Right lung (tissue), 10 donors: ENCODE measurements around the gene PCNX2. TPM values are rescaled to one million over a fixed set of nuclear protein-coding genes. Genes with fewer than 3 reads are reported as not detected.

Experiments
- DNase-seq, 2 donors: peaks; one replicate each; pipeline ENCODE4 v3.0.0-alpha.2; 2013
- long read RNA-seq, 8 donors: transcript quantifications; one replicate each; lab custom pipeline, GENCODE V29; 2026
- polyA plus RNA-seq, 5 donors: library from polyadenylated mRNA; unstranded; fragments of 120-200 nt; gene quantifications; one replicate each; pipeline versions ENCODE4 v1.2.1 to v1.2.3, GENCODE V29; 2013; ENCODE audit warnings: inconsistent platforms in 1 of 5, low replicate concordance in 1 of 5; ENCODE audit not compliant: insufficient read length in 5 of 5, insufficient read depth in 1 of 5

Gene PCNX2, protein sequence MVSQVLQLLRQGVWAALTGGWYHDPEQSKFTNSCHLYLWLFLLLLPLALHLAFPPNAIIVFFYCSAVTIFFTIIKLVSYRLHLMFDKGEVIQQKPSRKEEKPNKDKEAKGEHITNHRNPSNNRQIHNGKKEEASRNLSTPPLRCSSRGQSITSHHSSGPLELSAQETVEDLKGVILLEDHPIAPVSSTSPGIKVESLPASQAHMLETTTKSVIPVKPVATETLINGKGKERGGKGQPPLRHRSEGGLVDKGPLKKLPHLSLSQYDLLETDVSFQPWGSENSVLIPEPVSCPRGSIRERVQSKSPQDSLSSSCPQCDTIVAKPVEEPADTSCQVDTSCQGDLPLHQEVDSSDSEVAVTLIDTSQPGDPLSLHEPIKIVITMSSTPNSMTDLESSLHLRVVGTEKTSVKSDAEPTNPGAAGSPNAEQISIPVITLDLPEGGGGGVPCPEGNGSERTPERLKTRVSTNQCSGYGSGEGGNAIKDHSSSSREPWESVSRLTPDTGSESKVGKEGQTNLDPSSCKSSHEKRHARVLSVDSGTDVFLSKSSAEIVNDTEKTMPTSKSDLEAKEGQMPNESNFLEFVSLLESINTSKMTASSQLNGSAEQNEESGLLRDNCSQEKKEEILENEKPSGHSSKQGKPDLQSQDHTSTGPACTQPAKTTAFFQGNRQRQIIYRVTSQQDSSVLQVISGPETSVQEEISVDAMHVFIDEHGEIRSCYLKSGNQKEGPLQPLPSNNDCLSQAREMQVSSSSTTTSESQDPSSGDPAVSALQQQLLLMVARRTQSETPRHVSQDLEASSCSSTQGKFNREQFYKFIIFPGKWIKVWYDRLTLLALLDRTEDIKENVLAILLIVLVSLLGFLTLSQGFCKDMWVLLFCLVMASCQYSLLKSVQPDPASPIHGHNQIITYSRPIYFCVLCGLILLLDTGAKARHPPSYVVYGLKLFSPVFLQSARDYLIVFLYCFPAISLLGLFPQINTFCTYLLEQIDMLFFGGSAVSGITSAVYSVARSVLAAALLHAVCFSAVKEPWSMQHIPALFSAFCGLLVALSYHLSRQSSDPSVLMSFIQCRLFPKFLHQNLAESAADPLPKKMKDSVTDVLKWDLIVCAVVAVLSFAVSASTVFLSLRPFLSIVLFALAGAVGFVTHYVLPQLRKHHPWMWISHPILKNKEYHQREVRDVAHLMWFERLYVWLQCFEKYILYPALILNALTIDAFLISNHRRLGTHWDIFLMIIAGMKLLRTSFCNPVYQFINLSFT (N-terminal part only)
- 10 to 100 TPM in 3 of 5 donors, 1 to 10 TPM in 2; 8.2 to 13.1 (median 12.6) TPM for polyA plus RNA-seq
- long read RNA-seq, donor 1 = 0 reads
- long read RNA-seq, donor 2 = 0 reads
- long read RNA-seq, donor 3 = 0 reads
- long read RNA-seq, donor 4 = 0 reads
- long read RNA-seq, donor 5 = 0 reads
- long read RNA-seq, donor 6 = 0 reads
- long read RNA-seq, donor 7 = 0 reads
- long read RNA-seq, donor 8 = 0 reads

DNA sequence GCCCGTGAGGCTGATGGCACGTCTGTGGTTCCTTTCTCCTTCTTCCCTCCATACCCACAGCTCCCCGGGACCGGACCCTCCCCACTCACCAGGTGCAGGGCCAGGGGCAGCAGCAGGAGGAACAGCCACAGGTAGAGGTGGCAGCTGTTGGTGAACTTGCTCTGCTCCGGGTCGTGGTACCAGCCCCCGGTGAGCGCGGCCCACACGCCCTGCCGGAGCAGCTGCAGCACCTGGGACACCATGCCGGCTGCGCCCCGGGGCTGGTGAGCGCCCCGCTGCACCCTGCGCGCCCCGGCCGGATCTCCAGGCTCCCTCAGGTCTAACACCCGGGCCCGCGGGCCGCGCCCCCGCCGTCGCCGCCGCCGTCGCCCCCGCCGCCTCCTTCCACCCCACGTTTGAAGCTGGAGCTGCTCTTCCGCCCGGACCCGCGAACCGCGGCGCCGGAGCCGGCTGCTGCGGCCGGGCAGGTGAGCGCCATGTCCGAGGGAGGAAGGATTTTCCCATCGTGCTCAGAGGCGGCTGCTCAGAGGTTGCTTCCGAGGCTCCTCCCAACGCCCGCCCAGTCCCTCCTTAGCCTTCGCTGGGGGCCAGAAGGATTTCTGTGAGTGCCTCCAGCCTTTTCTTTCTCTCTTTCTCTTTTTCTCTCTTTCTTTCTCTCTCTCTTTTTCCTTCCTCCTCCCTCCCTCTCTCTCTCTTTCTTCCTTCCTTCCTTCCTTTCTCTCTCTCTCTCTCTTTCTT is at the start of gene PCNX2:
TSS of gene PCNX2 (minus strand) at position 489 of the 738 bp plus-strand sequence. CDS start at position 242, 247 bp downstream.
- DNase-seq = peak in 1 of 2 donors; percentile 23

DNA sequence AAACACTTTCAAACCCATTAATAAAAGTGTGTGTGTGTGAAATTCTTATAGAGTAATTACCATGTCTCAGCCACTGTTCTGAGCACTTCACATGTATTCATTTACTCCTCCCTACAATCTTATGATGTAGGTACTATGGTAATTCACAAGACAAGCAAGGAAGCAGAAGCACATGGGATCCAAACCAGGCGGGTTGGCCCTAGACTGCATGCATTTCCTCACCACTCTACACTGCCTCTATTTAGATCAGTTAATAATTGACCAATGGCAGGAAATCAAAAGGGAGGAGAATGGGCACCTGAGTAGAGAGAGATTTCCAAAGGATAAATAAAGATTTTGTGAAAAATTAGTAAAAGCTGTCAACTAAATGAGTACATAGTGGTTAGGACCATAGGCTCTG is 47.7 kb upstream of the PCNX2 start:
- DNase-seq = no peak

DNA sequence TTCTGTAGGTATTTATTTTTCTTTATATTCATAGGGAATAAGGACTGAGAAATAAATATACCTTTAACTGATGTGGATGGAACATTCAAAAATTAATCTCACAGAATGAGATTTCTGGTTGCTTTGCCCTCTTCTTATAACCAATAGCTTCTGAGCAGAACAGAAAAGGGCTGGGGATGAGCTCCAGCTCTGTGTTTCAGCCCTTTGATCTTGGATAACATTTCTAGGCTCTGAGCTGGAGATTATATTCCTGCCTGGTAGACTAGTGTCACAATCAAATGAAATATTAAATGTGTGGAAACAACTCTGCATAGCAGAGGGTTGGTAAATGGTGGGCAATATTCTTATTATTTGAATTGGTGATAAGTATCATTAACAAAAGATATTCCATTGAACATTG is 46.6 kb upstream of the PCNX2 start:
- no peak for DNase-seq

DNA sequence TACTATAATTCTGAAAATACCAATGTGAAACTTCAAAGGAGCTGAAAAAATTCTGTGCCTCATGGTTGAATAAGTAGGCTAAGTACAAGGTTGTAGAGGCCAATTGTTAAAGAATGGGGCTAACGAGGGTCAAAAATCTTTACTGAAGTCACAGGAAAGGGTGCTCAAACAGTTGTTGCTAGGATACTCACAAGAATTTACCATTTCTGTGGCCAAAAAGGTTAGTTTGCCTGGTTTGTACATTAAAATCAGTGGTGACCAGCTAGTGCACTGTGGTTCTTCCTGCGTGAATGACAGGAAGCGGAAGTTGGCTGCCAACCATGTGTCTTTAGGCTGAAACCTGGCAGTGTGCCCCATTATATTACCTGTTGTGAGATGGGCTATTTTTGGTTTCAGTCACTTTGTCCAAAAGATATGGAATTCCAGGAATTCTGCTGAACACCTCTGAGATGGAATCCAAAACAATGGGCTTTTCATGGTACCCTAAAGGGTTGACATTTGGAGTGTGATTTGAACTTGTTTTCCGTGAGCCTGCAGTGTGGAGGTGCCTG is 45.5 kb upstream of the PCNX2 start:
- DNase-seq = no peak

DNA sequence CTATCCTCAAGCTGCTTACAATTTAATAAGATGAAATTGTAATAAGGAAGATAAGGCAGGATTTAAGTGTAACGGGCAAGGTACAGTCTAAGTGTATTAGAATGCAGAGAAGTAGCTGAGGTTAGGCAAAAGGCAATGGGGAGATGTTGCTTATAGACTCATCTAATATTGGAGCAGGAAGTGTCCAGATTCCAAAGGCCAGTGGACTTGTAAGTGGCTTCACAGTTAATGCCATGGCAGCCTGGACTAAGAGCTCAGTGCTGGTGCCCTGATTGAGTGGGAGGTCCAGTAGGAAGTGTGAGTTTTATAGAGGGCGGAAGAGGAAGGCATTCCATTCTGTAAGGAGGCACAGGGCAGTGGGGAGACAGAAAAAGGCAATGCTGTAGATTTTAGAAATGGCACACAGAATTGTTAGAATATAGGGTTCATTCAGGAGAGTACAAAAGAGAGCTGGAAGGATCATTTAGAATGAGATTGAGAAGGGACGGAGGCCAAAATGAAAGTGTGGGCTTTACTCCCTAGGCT is 44.6 kb upstream of the PCNX2 start:
- no peak for DNase-seq

DNA sequence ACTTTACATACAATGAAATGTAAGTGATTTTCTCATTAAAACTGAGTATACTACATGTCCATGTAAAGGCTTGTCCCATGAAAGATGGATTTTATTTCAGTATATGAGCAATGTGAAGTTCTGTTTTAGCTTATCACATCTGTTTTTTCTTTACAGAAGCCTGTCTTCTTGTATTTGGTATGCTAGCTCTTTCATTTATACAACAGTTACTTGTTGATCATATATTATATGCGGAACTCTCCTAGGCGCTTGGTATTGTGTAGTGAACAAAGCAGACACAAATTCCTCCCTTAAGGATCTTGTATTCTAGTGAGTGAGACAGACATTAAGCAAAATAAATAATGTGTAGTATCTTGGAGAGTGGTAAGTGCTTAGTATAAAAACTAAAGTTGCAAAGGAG is 42.6 kb upstream of the PCNX2 start:
- no peak for DNase-seq

DNA sequence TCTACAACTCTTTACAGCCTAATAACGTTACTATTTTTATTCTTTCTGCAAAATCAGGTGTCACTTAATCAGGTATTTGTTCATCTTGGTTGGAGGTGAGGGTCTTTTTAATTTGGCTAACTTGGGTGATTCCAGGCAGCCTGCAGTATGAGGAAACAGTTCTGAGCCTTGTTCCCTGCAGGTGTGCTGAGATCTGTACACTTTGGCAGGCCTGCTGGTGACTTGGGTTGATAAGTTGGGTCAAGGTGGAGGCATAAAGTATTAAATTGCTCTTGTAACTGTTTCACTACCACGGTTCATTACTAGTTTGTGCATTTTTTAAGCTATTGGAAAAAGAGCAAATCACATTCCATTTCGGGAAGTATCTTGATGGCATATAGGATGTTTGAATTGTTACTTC is 42.0 kb upstream of the PCNX2 start:
- DNase-seq = no peak

DNA sequence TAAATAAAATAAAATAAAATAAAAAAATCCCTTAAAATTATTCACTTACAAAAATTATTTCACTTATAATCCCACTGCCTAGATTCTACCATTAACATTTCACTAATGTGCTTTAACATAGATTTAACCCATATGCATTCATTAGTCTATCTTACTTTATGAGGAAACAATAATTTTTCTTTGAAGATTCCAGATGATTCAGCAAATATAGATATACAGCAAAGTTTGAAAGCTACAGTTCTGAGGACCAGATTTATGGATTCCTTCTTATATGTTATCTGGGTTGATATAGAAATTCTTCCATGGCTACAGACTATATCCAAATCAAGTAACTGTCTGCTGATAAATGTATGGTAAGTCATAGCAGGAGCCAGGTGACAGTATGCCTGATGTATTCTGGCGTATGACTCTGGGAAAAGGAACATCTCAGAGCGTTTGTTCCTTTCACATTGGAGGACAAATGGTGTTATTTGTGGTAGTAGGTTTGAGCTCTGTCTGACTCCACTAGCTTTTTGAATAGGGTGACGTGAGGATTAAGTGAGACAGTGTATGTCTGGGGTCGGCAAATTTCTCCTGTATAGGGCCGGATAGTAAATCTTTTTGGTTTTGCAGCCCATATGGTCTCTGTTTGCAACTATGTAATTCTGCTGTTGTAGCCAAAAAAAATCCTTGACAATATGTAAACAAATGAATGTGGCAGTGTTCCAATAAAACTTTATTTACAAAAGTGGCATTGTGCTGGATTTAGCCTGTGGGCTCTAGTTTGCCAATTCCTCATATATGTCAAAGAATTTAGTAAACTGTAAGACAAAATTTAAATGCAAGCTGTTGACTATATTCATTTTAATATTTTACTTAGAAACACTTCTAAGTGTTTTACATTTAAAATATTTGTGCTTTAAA is 41.3 kb upstream of the PCNX2 start:
- no peak for DNase-seq

DNA sequence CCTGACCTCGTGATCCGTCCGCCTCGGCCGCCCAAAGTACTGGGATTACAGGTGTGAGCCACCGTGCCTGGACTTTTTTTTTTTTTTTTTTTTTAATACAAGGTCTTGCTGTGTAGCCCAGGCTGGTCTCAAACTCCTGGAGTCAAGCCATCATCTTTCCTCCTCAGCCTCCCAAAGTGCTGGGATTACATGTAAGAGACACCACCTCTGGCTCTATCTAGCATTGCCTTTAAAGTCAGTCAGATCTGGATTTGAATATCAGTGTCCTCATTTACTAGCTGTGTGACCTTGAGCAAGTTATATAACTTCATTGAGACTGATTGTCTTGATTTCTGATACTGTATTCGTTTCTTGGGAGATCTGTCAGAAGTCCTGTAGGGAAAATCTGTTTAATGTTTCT is 38.6 kb upstream of the PCNX2 start:
- DNase-seq = no peak

DNA sequence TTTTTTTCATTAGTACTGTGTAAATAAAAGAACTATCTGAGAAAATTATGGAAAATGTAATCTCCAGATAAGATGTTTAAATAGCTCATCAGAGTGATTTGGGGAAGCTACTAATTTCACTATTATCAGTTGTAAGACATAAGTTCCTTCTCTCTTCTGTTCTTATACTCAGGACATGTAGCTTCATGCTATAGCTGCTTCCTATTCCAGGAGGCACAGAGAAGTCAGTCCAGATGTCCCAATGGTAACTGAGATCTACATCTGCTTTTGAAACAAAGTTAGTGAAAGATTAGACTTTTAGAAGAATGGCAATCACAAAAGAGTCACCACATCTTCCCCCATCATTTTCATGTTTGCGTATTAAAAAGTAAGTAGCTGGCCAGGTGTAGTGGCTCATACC is 37.6 kb upstream of the PCNX2 start:
- no peak for DNase-seq

DNA sequence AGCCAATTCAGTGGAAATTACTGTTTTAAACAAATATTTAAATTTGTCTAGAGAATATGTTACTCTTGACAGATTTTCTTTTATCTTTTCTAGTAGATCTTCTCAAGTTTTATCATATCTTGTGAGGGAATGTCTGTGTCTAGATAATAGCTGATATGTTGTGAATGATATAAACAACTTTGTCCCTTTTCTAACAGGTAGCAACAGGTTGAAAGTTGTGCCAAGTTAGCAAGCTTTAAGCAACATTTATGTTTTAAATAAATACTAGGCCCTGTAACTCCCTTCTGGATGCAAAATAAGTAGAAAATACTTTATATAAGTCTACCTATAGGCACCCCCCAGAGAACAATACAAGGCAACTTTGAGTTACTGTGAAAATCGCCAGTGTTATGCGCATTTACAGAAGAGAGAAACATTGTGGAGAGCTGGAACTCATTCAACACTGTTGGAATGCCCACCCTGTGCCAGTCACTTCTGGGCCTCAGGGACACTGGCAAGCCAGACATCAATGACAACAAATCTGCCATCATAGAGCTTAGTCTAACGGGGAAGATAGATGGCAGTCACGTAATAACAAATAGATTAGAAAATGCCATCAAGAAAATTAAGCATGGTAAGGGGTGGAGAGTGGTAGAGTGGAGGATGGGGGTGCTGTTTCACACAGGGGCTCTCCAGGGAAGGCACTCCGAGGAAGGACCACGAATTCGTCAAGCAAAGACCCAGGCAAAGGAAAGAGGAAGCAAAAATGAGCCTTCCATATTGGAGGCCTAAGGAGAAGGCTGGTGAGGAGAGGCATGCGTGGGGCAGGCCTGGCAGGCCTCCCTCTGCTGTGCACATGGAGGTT is 36.4 kb upstream of the PCNX2 start:
- no peak for DNase-seq

DNA sequence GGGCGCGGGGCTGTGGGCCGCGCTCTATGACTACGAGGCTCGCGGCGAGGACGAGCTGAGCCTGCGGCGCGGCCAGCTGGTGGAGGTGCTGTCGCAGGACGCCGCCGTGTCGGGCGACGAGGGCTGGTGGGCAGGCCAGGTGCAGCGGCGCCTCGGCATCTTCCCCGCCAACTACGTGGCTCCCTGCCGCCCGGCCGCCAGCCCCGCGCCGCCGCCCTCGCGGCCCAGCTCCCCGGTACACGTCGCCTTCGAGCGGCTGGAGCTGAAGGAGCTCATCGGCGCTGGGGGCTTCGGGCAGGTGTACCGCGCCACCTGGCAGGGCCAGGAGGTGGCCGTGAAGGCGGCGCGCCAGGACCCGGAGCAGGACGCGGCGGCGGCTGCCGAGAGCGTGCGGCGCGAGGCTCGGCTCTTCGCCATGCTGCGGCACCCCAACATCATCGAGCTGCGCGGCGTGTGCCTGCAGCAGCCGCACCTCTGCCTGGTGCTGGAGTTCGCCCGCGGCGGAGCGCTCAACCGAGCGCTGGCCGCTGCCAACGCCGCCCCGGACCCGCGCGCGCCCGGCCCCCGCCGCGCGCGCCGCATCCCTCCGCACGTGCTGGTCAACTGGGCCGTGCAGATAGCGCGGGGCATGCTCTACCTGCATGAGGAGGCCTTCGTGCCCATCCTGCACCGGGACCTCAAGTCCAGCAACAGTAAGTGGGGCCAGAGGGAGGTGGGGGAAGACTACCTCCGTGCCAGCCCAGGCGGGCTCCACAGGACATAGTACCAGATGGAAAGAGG is 32.8 kb upstream of the PCNX2 start:
- no peak for DNase-seq

DNA sequence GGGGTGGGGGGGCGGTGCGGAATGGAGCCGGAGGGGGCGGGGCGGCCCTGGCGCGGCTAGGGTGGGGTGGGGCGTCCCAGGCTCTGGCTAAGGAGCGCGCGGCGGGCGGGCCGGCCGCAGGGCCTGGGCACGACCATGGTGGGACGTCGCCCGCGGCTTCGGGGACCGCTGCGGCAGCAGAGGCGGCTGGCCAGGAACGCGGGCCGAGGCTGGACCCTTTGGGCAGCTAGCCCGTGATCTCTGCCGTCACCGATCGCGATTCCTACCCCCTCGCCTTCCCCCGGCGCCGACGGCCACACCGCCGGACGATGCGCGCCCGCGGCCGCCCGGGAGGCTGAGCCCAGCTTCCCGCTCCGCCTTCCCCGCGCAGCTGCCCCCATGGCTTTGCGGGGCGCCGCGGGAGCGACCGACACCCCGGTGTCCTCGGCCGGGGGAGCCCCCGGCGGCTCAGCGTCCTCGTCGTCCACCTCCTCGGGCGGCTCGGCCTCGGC is 32.2 kb upstream of the PCNX2 start, which contains the start of gene MAP3K21:
TSS of gene MAP3K21 (plus strand) at position 74 of the 491 bp plus-strand sequence. CDS start at position 379, 305 bp downstream.
- no peak for DNase-seq

DNA sequence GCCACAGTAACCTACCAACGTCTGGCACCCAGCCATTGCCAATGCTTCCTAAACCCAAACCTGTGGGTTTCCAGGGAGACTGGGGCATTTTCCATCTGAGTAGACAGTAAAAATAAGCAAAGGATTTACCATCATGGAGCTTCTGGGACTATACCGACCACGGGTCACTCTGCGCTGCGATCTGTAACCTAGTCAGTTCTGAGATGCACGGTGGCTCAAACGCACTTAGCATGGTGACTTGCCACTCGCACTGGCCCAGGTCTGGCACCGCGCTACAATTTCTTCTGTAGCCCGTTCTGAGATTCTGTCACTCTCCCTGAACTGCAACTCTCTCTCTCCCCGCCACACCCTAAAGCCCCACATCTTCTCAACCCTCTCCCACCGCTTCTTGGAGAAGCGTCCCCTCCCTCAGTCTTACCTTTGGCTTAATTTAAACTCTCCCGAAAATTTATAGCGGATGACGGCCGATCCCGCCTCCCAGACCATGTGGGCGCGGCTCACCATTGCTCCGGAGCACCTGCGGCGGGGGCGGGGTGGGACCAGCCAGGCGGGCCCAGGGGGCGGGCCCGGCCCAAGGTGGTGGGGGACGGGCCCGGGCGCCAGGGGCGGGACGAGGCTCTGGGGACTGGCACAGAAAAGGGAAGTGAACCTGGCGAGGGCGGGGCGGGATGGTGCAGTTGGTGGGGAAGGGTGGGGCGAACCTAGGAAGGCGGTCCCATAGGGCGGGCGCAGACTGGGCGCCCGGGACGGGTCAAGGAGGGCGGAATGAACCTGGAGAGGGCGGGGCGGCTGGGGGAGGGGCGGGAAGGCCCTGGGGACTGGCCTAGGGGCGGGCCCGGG is 31.5 kb upstream of the PCNX2 start:
- peak; percentile 67 to 79 for DNase-seq

DNA sequence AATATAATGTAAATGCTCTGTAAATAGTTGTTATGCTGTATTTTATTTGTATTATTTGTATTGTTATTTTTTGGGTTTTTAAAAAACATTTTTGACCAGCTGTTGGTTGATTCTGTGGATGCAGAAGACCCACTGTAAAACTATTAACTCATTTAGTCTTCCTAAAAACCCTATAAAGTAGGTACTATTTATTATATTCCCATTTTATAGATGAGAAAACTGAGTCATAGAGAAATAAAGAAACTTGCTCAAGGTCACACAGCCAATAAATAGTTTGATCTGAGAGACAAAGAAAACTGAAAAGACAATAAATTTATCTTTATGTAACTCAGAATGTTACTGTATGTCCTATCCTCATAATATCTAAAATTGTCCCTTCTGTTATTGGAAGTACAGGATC is 30.8 kb upstream of the PCNX2 start:
- no peak for DNase-seq

DNA sequence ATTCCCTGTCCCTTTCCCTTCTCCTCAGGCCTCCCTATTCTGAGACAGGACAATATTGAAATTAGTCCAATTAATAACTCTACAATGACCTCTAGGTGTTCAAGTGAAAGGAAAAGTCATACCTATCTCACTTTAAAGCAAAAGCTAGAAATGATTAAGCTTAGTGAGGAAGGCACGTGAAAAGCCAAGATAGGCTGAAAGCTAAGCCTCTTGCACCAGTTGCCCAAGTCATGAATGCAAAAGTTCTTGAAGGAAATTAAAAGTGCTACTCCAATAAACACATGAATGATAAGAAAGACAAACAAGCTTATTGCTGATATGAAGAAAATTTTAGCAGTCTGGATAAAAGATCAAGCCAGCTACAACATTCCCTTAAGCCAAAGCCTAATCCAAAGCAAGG is 28.2 kb upstream of the PCNX2 start:
- DNase-seq = no peak
